OCI-M1 (cell line): ENCODE measurements around the gene OR2J3.
A peak's percentile ranks its signal among the peaks of the same experiment; 100 is the strongest.
"Not testable (repeated sequence)": the region's sequence is repeated elsewhere in the genome, so short reads cannot be mapped to it uniquely, and the experiment has no call there.

Experiments
- DNase-seq: peaks from one replicate; lab custom pipeline; 2025; lab: John Stamatoyannopoulos, UW

OR2J3 gene

DNA sequence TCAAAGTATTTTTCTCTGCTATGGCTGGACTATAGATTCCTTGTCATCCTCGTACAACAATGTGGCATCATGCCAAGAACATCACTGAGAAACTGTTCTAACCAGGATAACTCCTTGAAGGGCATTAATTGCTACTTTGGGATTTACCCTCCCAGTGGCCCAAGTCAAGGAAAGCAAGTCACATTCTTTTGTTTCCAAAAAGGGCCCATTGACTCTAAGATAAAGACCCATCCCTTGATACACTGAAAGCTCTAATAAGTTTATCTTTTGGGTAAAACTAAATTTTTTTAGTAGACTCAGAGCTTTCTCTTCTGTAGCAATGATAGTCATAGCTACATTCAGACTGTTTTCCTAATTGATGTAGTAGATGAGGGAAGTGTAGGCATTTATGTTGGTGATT, at the start of gene OR2J3:
OR2J3 (plus strand) TSS at position 301 of the 400 bp plus-strand sequence. CDS start 3,833 bp downstream, outside the sequence.
- DNase-seq: no peak

DNA sequence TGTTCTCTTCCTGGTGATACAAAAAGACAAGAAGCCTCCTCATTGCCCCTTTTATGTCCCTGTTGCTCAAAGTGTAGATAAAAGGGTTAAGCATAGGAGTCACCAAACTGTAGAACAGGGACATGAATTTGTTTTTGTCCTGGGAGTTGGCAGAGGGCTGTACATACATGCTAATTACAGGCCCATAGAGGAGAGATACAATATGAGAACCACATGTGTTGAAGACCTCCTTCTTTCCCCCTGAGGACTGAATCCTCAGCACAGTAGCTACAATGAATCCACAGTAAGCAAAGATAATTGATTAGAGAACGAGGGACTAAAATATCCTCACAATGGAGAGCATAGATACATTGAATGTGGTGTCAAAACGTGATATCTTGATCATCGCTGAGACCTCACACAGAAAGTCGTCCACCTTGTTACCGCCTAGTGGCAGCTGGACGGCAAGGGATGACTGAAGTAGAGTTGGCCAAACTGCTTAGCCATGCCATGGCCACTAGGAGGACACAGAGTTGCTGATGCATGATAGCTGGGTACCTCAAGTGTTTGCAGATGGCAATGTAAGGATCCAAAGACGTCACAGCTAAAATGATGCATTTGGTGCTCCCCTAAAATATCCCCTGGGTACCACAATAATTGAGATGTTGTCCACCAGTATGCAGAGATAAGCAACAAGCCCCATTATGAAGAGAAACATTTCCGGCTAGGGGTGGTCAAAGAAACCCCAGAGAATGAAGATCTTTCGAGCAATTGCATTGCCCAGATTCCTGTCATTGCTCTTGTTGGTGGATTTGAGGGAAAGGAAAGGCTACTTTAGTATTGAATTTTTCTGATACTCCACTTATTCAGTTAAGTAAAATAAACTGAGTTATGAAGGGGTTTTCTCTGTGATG, 35.8 kb upstream of the OR2J3 start:
- peak; percentile 66 for DNase-seq

DNA sequence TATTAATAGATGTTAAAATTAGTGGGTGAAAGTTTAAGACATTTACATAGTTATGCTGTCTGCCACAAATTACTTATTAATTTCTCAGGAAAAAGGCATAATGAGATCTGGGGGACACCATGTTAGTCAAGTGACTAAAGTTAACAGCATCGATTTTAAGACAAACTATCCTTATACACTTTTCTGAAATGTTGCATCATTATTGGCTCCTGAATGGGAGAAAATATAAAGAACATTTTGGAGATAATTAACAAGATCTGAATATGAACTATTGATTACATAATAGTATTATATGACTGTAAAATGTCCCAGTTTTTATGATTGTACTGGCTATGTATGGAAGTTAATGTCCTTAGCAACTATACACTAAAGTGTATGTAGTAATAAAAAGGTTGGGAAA, 28.7 kb upstream of the OR2J3 start:
- DNase-seq: no peak

DNA sequence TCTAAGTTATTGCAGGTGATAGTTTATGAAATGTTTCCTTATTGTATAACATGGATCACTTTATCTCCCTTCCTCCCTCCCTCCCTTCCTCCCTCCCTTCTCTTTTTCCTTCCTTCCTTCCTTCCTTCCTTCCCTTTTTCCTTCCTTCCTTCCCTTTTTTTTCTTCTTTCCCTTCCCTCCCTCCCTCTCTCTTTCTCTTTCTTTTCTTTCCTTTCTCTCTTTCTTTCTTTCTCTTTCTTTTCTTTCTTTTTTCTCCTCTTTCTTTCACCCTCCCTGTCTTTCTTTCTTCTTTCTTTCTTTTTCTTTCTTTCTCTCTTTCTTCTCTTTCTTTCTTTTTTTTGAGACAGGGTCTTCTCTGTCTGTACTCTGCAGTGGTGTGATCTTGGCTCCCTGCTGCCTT, 26.5 kb upstream of the OR2J3 start:
- DNase-seq: no peak

- DNase-seq: no peak
Observed at GRCh38 chr6:29082457-29082856, 25.4 kb upstream of the OR2J3 start.

GRCh38 chr6:29087213-29087612, 20.6 kb upstream of the OR2J3 start, which contains the start of gene OR2B3:
Gene OR2B3, minus strand, starts transcription at chr6:29087313. Its CDS starts 65 bp downstream, at chr6:29087248.
- no peak for DNase-seq

GRCh38 chr6:29092957-29093356, 14.9 kb upstream of the OR2J3 start:
- DNase-seq: no peak

DNA sequence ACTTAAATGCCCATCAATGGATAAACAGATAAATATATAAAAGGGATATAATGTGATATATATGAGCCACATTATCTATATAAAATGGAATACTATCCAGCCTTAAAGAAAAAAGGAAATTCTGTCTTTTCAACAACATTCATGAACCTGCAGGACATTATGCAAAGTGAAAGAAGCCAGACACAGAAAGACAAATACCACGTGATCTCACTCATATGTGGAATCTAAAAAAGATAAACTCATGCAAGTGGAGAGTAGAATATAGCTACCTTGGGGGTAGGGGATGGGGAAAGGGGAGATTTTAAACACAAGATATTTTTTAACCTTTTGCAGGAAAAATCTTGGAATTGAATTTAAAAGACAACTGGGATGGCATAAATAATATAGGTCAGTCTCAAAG, 10.1 kb upstream of the OR2J3 start:
- no peak for DNase-seq

GRCh38 chr6:29099190-29099589, 8.7 kb upstream of the OR2J3 start, which contains the start of gene OR2J1:
Gene OR2J1, plus strand, starts transcription at chr6:29099490. Its CDS starts 1,453 bp downstream, at chr6:29100943.
- no peak for DNase-seq

DNA sequence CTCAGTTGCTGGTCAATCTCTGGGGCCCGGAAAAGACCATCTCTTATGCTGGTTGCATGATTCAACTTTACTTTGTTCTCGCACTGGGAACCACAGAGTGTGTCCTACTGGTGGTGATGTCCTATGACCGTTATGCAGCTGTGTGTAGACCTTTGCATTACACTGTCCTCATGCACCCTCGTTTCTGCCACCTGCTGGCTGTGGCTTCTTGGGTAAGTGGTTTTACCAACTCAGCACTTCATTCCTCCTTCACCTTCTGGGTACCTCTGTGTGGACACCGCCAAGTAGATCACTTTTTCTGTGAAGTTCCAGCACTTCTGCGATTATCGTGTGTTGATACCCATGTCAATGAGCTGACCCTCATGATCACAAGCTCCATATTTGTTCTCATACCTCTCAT, 4.3 kb downstream of the OR2J3 start:
- peak; percentile 26 for DNase-seq

DNA sequence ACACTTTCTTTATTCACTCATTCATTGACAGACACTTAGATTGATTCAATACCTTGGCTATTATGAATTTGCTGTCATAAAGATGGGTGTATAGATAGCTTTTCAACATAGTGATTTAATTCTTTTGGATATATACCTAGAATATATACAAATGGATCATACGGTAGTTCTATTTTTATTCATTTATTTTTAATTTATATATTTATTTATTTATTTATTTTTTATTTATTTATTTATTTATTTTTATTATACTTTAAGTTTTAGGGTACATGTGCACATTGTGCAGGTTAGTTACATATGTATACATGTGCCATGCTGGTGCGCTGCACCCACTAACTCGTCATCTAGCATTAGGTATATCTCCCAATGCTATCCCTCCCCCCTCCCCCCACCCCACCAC, 7.1 kb downstream of the OR2J3 start:
- DNase-seq: not testable (repeated sequence)

DNA sequence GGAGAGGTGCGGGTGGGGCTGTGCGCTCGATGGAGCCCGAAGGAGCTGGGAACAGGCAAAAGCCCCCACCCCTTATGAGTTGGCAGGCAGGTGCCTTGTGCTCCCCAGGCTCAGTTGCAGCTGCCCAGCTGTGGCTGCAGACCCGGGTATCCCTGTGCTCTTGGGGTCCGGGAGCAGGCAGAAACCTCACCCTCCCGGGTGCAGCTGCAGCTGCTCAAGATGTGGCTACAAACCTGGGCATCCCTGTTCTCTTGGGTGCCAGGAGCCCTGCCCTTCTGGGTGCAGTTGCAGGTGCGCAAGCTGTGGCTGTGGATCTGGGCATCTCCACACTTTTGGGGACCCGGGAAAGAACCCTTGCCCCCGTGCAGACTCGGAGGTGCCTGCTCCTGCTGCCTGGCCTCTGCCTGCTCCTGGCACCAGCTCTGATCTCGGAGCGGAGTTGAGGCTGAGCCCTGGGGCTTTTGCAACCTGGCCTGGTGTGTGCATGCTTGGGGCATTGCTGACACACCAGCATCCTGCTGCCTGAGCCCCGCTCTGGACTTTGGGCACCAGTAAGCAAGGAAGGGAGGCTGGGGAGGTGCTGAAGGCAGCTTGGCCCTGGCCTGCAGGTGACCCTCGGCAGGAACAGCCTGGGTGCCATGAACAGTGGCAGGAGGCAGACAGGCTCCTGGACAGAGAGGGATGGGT, 21.6 kb downstream of the OR2J3 start:
- no peak for DNase-seq

DNA sequence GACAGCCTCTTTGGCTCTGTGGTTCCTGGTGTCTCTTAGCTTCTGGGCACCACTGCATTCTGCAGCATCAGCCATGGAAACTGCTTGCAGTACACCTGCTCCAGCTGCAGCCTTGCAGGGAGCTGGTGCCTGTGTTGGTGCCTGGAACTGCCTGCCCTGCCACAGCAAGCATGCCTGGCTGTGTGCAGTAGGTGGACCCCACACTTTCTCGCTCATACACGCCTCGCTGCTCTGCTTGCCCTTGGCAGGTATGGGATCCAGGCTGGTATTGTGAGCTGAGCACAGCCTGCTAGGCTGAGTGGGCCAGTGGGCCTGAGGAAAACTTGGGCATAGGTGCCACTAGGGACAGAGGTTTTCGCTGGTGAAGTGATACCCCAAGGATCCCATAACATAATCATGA, 22.8 kb downstream of the OR2J3 start:
- DNase-seq: no peak

DNA sequence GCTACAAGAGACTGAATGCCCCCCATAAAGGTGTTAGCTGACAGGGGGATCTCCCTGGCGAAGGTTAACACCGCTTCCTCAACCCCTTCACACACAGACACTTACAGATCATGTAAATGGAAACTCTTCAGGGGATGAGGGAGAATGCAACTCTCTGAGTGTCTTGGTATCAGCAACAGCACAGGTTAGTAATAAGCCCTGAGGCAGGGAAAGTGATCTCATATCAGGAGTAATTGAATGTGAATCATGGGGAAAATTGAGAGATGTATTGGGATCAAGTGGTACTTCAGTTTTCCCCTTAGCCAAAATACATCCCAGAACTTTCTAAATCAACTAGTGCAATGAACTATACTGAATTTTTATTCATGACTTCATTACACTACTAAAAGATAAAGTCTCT, 23.8 kb downstream of the OR2J3 start:
- DNase-seq: no peak

- no peak for DNase-seq
Observed at GRCh38 chr6:29137724-29138123, 29.9 kb downstream of the OR2J3 start.

DNA sequence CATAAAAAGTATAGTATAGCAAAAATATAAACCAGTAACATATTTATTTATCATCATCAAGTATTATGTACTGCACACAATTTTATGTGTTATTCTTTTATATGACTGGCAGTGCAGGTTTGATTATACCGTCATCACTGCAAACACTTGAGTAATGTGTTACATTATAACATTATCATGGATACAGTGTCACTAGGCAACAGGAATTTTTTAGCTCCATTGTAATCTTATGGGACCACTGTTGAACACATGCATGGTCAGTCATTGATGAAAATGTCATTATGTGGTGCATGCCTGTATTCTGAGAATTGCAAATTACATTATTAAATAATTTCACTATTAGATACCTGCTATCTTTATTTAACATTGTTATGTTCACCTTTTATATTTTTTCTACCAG, 33.7 kb downstream of the OR2J3 start:
- no peak for DNase-seq

DNA sequence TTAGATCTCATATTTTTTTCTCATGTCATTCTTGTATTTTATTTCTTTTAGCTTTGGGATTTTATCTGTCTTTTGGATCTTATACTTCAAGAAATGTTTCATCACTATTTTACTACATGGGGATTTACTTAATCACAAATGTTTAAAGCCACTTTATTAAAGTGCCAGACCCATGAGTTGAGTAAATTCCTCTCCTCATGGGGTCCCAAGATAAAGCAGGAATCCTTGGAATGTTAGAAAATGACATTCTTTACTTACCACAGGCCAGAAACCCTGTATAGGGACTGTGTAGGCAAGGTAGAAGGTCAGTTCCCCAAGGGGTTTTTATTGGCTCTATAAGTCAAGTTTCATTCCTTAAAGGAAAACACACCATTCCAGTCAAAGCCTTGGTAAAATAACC, 34.5 kb downstream of the OR2J3 start:
- no peak for DNase-seq

DNA sequence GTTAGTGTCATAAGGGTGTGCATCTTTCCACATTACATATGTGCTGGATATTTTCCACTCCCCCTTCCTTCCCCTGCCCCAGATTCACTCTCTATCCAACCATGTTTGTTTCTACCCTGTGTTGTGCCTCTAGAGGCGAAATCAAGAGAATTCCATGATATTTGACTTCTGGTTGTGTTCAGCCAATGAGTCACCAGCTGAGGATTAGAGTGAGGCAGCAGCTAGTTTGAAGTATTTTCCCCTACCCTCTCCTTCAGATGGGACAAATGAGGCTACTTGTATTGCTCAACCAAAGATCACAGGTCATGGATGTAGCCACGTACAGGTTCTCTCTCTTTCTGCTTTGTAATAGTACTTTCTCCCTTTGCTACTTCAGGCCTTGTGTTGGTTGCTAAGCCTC, 38.3 kb downstream of the OR2J3 start:
- DNase-seq: no peak

DNA sequence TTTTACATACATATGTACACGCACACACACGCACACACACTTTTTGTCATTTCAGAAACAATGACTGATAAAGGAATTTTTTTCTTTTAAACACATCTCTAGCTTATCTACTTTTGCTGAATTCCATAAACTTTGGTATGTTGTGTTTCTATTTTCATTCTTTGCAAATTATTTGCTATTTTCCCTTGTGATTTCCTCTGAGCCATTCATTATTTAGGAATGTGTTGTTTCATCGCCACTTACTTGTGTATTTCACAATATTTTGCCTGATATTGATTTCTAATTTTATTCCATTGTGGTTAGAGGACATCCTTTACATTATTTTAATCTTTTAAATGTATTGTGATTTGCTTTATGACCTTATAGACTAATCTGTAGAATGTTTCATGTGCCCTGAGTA, 39.2 kb downstream of the OR2J3 start:
- no peak for DNase-seq

DNA sequence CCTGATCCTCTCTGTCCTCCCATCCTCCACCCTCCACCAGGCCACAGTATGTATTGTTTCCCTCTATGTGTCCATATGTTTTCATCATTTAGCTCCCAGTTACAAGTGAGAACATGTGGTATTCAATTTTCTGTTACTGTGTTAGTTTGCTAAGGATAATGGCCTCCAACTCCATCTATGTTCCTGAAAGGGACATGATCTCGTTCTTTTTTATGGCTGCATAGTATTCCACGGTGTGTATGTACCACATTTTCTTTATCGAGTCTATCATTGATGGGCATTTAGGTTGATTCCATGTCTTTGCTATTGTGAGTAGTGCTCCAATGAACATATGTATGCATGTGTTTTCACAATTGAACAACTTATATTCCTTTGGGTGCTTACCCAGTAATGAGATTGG, 41.6 kb downstream of the OR2J3 start:
- DNase-seq: not testable (repeated sequence)

DNA sequence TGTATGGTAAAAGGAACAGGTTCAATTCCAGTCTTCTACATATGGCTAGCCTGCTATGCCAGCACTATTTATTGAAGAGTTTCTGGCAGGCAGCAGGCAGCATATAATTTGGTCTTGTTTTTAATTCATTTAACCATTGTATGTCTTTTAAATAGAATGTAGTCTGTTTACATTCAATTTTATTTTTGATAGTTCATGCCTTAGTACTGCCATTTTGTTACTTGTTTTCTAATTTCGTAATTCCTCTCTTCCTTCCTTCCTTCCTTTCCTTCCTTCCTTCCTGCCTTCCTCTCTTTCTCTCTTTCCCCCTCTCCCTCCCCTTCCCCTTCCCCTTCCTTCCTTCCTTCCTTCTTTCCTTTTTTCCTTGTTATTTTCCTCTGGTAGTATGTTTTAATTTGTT, 45.2 kb downstream of the OR2J3 start:
- DNase-seq: no peak

DNA sequence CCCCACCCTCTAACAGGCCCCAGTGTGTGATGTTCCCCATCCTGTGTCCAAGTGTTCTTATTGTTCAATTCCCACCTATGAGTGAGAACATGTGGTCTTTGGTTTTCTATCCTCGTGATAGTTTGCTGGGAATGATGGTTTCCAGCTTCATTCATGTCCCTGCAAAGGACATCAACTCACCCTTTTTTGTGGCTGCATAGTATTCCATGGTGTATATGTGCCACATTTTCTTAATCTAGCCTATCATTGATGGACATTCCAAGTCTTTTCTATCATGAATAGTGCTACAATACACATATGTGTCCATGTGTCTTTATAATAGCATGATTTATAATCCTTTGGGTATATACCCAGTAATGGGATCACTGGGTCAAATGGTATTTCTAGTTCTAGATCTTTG, 47.3 kb downstream of the OR2J3 start:
- DNase-seq: not testable (repeated sequence)

DNA sequence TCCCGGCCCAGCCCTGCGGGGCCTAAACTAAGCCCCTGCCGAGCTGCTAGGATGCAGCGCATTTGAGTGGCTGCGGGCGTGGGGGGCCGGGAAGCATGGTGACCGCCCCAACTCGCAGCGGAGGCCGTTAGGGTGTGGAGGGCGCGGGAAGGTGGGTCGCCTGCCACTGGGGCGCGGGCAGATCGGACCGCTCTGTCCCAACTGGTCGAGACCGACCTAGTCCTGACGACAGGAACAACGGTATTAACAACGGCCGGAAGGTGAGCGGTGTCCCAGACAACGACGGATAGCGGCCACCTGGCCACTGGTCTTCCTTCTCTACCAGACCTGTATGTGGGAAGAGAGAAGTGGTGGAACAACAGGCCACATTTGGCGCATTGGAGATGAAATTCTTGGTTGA, 52.1 kb downstream of the OR2J3 start:
- DNase-seq: not testable (repeated sequence)
